ENCODE data around the gene SNU13. TPM values are rescaled to one million over a fixed set of nuclear protein-coding genes. Genes with fewer than 3 reads are reported as not detected.

The SNU13 gene
- total RNA-seq, 1 donor from 2014 or later: 143 TPM

- H3K4me3 ChIP-seq: no peak overlapping the region
- H3K27ac ChIP-seq: no peak overlapping the region
- H4K20me1 ChIP-seq (ENCODE audit: low read depth): no peaks in the 10 kb centered on the region
- H2AFZ ChIP-seq (replicated peaks): no peak overlapping the region
- no peak overlapping the region for H3K4me3 Mint-ChIP-seq
- H3K36me3 ChIP-seq: peaks cover 23% of the 10 kb centered on the region
- H3K9me3 Mint-ChIP-seq: no peaks in the 10 kb centered on the region
- no peaks in the 10 kb centered on the region for H3K27me3 ChIP-seq
- H3K27ac Mint-ChIP-seq: no peak overlapping the region
- no peaks in the 10 kb centered on the region for H3K79me2 ChIP-seq (ENCODE audit: low read depth)
- H3K4me1 ChIP-seq: no peaks in the 10 kb centered on the region
- H3K9me3 ChIP-seq (ENCODE audit: low read depth): no peaks in the 10 kb centered on the region
- TF ChIP-seq EZH2phosphoT487 (IDR thresholded peaks at IDR 0.05) (no peak), EZH2 (IDR thresholded peaks at IDR 0.05) (no peak), CTCF (IDR thresholded peaks at IDR 0.05) (no peak)
- H3K36me3 Mint-ChIP-seq: peaks cover 31% of the 10 kb centered on the region
- no peak for DNase-seq (ENCODE audit: low spot score)
- H3K27me3 Mint-ChIP-seq (ENCODE audit: insufficient read depth, low read depth): peaks cover 2% of the 10 kb centered on the region
- H3K4me2 ChIP-seq: no peak overlapping the region
- H3K9ac ChIP-seq: no peak overlapping the region
- H3K4me1 Mint-ChIP-seq: no peaks in the 10 kb centered on the region
- peaks cover 26% of the 10 kb centered on the region for H3F3A ChIP-seq (ENCODE audit: low read depth)
These were observed 32.1 kb downstream of the SNU13 start for GRCh38 chr22:41656556-41656955.

- peaks cover 23% of the 10 kb centered on the region for H3K36me3 Mint-ChIP-seq
- H3K36me3 ChIP-seq: peaks cover 26% of the 10 kb centered on the region
- H3K4me2 ChIP-seq: no peak overlapping the region
- H3F3A ChIP-seq (ENCODE audit: low read depth): peaks cover 9% of the 10 kb centered on the region
- H3K9me3 Mint-ChIP-seq: no peaks in the 10 kb centered on the region
- H3K9ac ChIP-seq: no peak overlapping the region
- no peaks in the 10 kb centered on the region for H3K9me3 ChIP-seq (ENCODE audit: low read depth)
- H3K4me1 ChIP-seq: no peaks in the 10 kb centered on the region
- no peaks in the 10 kb centered on the region for H3K79me2 ChIP-seq (ENCODE audit: low read depth)
- no peak overlapping the region for H2AFZ ChIP-seq (replicated peaks)
- no peak overlapping the region for H3K27ac ChIP-seq
- H3K4me1 Mint-ChIP-seq: no peaks in the 10 kb centered on the region
- no peak for TF ChIP-seq EZH2 (IDR thresholded peaks at IDR 0.05)
- no peak for TF ChIP-seq CTCF (IDR thresholded peaks at IDR 0.05)
- TF ChIP-seq EZH2phosphoT487 (IDR thresholded peaks at IDR 0.05): no peak
- H3K27me3 ChIP-seq: no peaks in the 10 kb centered on the region
- no peak for DNase-seq (ENCODE audit: low spot score)
- no peak overlapping the region for H3K4me3 Mint-ChIP-seq
- H3K27me3 Mint-ChIP-seq (ENCODE audit: insufficient read depth, low read depth): peaks cover 2% of the 10 kb centered on the region
- no peaks in the 10 kb centered on the region for H4K20me1 ChIP-seq (ENCODE audit: low read depth)
- no peak overlapping the region for H3K27ac Mint-ChIP-seq
- no peak overlapping the region for H3K4me3 ChIP-seq
These were observed 34.3 kb downstream of the SNU13 start for GRCh38 chr22:41654322-41654721.

- Mint-ChIP-seq H3K9me3 (no peaks in the 10 kb centered on the region), H3K4me1 (no peaks in the 10 kb centered on the region), H3K36me3 (peaks cover 18% of the 10 kb centered on the region), H3K27me3 (ENCODE audit: insufficient read depth, low read depth) (peaks cover 2% of the 10 kb centered on the region), H3K4me3 (no peak overlapping the region), H3K27ac (no peak overlapping the region)
- Histone ChIP-seq H3K9me3 (ENCODE audit: low read depth) (no peaks in the 10 kb centered on the region), H3K4me3 (no peak overlapping the region), H2AFZ (replicated peaks) (no peak overlapping the region), H3K9ac (no peak overlapping the region), H3K4me1 (no peaks in the 10 kb centered on the region), H3K36me3 (peaks cover 31% of the 10 kb centered on the region), H3F3A (ENCODE audit: low read depth) (peaks cover 3% of the 10 kb centered on the region), H3K4me2 (no peak overlapping the region), H3K27ac (no peak overlapping the region), H4K20me1 (ENCODE audit: low read depth) (no peaks in the 10 kb centered on the region), H3K79me2 (ENCODE audit: low read depth) (peaks cover 12% of the 10 kb centered on the region), H3K27me3 (no peaks in the 10 kb centered on the region)
- DNase-seq (ENCODE audit: low spot score): no peak
- TF ChIP-seq EZH2phosphoT487 (IDR thresholded peaks at IDR 0.05) (no peak), EZH2 (IDR thresholded peaks at IDR 0.05) (no peak), CTCF (IDR thresholded peaks at IDR 0.05) (no peak)
These were observed 37.8 kb downstream of the SNU13 start for GRCh38 chr22:41650821-41651220.

All from neural progenitor cell (in vitro differentiated cells).